Duodenal mucosa (tissue), 2 donors: ENCODE results near the gene TCL1B.
"Not testable (repeated sequence)": the region's sequence is repeated elsewhere in the genome, so short reads cannot be mapped to it uniquely, and the experiment has no call there.

Experiments
- H3K27ac ChIP-seq: one replicate; pipeline ENCODE4 v1.7.0; 2013; ENCODE audit warnings: low read depth, low read length
- H3K27me3 ChIP-seq, 2 donors: one replicate each; pipeline ENCODE4 v1.7.0; 2013; ENCODE audit warnings: low read length in 2 of 2, control low read depth in 1 of 2; ENCODE audit not compliant: insufficient read depth in 2 of 2, control insufficient read depth in 1 of 2
- H3K36me3 ChIP-seq, 2 donors: one replicate each; pipeline ENCODE4 v1.7.0; 2013; ENCODE audit warnings: low read length in 2 of 2, control low read depth in 1 of 2; ENCODE audit not compliant: insufficient read depth in 2 of 2, control insufficient read depth in 1 of 2
- H3K4me1 ChIP-seq, 2 donors: one replicate each; pipeline ENCODE4 v1.7.0; 2013; ENCODE audit warnings: low read length in 2 of 2, control low read depth in 1 of 2; ENCODE audit not compliant: insufficient read depth in 2 of 2, control insufficient read depth in 1 of 2
- H3K4me3 ChIP-seq, 2 donors: one replicate each; pipeline ENCODE4 v1.7.0; 2013; ENCODE audit warnings: low read length in 2 of 2, low read depth in 1 of 2
- H3K9ac ChIP-seq, 2 donors: one replicate each; pipeline ENCODE4 v1.7.0; 2013; ENCODE audit warnings: low read length in 2 of 2, low read depth in 1 of 2
- H3K9me3 ChIP-seq, 2 donors: one replicate each; pipeline ENCODE4 v1.7.0; 2013; ENCODE audit warnings: low read length in 2 of 2, control low read depth in 1 of 2; ENCODE audit not compliant: control insufficient read depth in 1 of 2

TCL1B gene

DNA sequence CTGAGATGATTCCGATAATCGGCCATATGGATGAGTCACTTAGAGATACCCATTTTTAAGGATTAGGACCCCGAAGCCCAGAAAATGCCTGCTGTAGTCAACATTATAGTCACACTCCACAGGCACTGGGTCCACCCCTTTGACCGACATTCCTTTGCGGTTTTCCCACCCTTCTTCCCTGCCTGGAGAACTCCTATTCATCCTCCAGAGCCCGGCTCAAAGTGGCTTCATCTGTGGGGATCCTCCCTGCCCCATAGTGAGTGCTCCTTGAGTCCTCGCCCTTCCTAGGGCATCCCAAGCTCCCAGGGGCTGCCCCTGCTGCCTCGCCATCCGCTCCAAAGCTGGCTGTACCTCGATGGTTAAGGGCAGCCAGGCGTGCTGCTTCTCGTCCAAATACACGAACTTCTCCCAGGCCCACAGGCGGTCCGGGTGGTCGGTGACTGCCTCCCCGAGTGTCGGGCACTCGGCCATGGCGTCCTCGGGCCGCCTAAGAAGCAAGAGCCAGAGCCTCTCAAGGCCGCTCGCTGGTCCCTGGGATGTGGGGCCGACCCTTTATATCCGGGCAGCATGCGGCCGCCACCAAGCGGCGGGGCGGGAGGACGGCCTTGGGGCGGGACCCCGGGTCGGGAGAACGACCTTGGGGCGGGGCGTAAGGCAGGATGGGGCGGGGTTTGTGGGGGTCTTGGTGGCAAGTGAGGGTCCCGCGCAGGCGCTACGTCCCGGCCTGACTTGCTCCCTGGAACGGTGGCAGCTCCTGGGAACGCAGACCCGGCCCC is 27.6 kb downstream of the TCL1B start, which contains the start of gene TCL1A:
Gene TCL1A, minus strand, starts transcription at position 530 of the 776 bp plus-strand sequence. Its CDS starts 59 bp downstream, at position 471.
- Histone ChIP-seq H3K9me3 (no peaks in the 10 kb centered on the region), H3K4me1 (no peaks in the 10 kb centered on the region), H3K27ac (no peak within 1 kb of the TSS), H3K9ac (no peak within 1 kb of the TSS), H3K4me3 (no peak within 1 kb of the TSS), H3K36me3 (no peaks in the 10 kb centered on the region), H3K27me3 (peaks cover 6 to 8% of the 10 kb centered on the region in 2 donors)

DNA sequence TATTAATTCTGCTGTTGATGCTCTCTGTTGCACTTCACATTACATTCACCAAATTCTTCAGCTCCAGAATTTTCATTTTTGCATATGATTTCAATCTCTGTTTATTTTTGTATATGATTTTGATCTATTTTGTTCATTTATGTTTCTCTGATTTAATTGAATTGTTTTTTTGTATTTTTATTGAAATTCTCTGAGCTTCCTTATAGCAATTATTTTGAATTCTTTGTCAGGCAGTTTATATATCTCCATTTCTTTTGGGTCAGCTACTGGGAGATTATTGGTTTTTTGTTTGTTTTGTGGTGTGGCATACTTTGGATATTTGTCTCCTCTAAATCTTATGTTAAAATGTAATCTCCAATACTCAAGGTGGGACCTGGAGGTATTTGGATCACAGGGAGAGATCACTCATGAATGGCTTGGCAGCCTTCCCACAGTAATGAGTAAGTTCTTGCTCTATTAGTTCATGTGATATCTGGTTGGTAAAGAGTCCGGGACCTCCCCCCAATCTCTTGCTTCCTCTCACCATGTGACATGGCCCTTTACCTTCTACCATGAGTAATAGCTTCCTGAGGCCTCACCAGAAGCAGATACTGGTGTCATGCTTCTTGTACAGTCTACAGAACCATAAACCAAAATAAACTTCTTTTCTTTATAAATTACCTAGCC is 36.4 kb downstream of the TCL1B start:
- peaks cover 0 to 7% of the 10 kb centered on the region in 2 donors for H3K27me3 ChIP-seq
- H3K36me3 ChIP-seq = no peaks in the 10 kb centered on the region
- peaks cover 0 to 6% of the 10 kb centered on the region in 2 donors for H3K9me3 ChIP-seq
- no peaks in the 10 kb centered on the region for H3K4me1 ChIP-seq
- H3K4me3 ChIP-seq = no peak overlapping the region
- H3K27ac ChIP-seq = no peak overlapping the region
- H3K9ac ChIP-seq = no peak overlapping the region

- Histone ChIP-seq H3K4me1 (no peaks in the 10 kb centered on the region), H3K4me3 (no peak overlapping the region), H3K27me3 (peaks cover 0 to 7% of the 10 kb centered on the region in 2 donors), H3K27ac (no peak overlapping the region), H3K9ac (no peak overlapping the region), H3K36me3 (no peaks in the 10 kb centered on the region), H3K9me3 (peaks cover 0 to 6% of the 10 kb centered on the region in 2 donors)
Observed at GRCh38 chr14:95725685-95726336, 39.6 kb downstream of the TCL1B start.

DNA sequence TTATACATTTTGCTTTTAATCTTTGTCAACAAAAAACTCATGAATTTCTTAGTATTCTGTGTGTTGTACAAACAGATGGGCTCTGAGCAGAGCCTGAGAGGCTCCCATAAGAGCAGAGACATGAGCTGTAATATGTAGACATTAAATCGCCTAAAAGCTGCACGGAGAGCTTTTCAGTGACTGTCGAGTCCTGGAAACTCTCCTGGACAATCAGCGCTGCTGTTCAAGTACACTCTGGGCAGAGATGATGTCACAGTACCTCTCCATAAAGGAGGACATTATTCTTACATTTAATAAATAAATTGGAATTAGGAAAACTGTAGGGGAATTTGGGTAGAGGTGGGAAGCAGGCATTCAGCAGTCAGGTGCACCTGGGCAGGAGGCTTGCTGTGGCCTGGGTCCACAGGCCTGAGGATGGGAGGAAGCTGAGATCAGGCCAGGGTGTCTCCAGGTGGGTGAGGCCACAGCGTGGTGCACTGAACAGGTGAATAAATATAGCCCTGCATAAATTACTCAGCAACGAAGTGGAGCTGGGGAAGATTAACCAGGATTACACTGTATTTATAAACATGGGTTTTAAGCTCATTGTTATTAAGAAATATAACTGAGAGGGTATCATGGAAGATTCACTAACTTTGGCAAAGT is 41.0 kb downstream of the TCL1B start:
- H3K9me3 ChIP-seq = peaks cover 0 to 6% of the 10 kb centered on the region in 2 donors
- H3K4me1 ChIP-seq = no peaks in the 10 kb centered on the region
- peaks cover 0 to 7% of the 10 kb centered on the region in 2 donors for H3K27me3 ChIP-seq
- no peak overlapping the region for H3K4me3 ChIP-seq
- H3K9ac ChIP-seq = no peak overlapping the region
- no peaks in the 10 kb centered on the region for H3K36me3 ChIP-seq
- H3K27ac ChIP-seq = no peak overlapping the region

DNA sequence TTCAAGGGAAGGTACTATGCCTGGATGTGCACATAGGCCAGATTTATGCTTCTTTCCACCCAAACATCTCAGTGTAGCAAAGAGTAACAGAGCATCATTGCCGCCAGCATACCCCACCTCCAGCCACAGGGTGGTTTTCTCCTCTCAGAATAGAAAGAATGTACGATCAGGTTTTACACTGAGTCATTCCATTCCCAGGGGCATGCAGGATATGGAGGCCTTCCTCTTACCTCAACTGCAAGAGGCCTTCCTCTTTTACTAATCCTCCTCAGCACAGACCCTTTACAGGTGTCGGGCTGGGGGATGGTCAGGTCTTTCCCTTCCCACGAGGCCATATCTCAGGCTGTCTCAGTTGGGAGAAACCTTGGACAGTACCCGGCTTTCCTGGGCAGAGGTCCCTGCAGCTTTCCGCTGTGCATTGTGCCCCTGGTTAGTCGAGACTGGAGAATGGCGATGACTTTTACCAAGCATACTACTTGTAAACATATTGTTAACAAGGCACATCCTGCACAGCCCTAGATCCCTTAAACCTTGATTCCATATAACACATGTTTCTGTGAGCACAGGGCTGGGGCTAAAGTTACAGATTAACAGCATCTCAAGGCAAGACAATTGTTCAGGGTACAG is 43.3 kb downstream of the TCL1B start:
- not testable (repeated sequence) for H3K9ac ChIP-seq, H3K4me3 ChIP-seq

DNA sequence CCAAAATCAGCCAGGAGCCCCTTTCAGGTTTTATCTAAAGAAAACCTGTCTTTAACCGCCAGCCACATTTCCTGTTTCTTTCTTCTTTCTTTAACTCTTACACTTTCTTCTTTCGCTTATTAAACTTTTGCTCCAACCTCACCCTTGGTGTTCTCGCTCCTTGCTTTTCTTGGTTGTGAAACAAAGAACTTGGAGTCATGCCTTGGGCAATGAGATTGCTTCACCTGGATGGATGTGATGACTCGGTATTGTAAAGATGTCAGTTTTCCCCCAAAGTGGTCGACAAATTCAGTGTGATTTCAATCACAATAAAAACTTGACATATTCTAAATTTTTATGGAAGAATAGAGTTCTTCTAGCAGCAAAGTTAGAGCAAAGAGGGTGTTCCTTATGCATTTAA is 43.9 kb downstream of the TCL1B start:
- Histone ChIP-seq H3K27me3 (peaks cover 0 to 3% of the 10 kb centered on the region in 2 donors), H3K9ac (no peak overlapping the region), H3K4me3 (no peak overlapping the region), H3K4me1 (no peaks in the 10 kb centered on the region), H3K36me3 (no peaks in the 10 kb centered on the region), H3K27ac (no peak overlapping the region), H3K9me3 (no peaks in the 10 kb centered on the region)

More for the DNA sequence above, 43.3 kb downstream of the TCL1B start:
- not testable (repeated sequence) for H3K27ac ChIP-seq, H3K9me3 ChIP-seq, H3K36me3 ChIP-seq, H3K4me1 ChIP-seq, H3K27me3 ChIP-seq

DNA sequence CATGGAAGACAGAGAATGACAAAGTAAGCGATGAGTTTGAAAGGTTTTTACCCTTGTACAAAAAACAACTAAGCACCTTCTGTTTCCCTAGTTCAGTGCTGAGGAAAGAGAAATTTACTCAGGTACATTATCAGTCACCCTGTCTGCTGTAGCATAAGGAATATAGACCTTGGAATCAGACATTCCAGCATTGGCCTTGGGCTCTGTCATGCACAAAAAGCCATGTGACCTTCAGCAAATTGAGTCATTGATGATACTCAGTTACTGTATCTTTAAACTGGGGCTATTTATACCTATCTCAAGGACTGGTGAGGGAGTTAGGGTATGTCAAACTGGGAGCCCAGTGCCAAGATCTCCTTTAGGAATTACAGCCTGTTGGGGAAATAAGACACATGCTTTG is 47.0 kb downstream of the TCL1B start:
- Histone ChIP-seq H3K9me3 (no peaks in the 10 kb centered on the region), H3K27me3 (no peaks in the 10 kb centered on the region), H3K36me3 (no peaks in the 10 kb centered on the region), H3K4me3 (no peak overlapping the region), H3K27ac (no peak overlapping the region), H3K9ac (no peak overlapping the region), H3K4me1 (no peaks in the 10 kb centered on the region)

- Histone ChIP-seq H3K9ac (no peak overlapping the region), H3K4me1 (no peaks in the 10 kb centered on the region), H3K27me3 (no peaks in the 10 kb centered on the region), H3K4me3 (no peak overlapping the region), H3K27ac (no peak overlapping the region), H3K36me3 (no peaks in the 10 kb centered on the region), H3K9me3 (no peaks in the 10 kb centered on the region)
Observed at GRCh38 chr14:95739356-95739755, 53.1 kb downstream of the TCL1B start.

DNA sequence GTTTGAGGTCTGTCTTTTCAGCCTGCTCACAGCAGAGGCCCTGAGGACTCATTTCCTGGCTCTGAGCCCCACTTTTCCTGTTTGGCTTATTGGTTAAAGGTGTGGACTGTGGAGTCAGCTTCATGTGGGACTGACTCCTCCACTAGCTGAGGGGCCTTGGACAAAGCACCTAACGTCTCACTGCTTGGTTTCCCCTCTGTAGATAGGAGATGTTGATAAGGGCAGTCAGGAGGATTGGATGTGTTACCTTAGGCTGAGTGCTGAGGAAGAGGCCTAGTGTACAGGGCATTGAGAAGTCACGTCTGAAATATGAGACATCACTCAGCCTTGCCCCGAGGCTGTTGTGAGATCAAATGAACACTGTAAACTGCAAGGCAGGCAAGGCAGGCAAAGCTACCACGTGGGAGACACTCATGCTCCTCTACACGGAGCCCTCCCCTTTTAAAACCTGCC is 54.8 kb downstream of the TCL1B start:
- Histone ChIP-seq H3K9ac (no peak overlapping the region), H3K9me3 (no peaks in the 10 kb centered on the region), H3K27me3 (no peaks in the 10 kb centered on the region), H3K36me3 (no peaks in the 10 kb centered on the region), H3K4me1 (no peaks in the 10 kb centered on the region), H3K27ac (no peak overlapping the region), H3K4me3 (no peak overlapping the region)
